Adipocyte (in vitro differentiated cells): Measurements from ENCODE around the gene IKZF5.

Source experiments
- DNase-seq: peaks from one replicate; pipeline ENCODE4 v3.0.0-alpha.2; 2015; ENCODE audit warnings: low read depth
- H3K27me3 ChIP-seq: replicated peaks from 2 replicates; pipeline ENCODE4 v1.7.0; 2013; ENCODE audit warnings: mild to moderate bottlenecking, low read length, moderate library complexity; ENCODE audit not compliant: control insufficient read depth, insufficient read depth
- H3K36me3 ChIP-seq: 2 replicates; pipeline ENCODE4 v1.7.0; 2013; ENCODE audit warnings: low read length, mild to moderate bottlenecking, moderate library complexity; ENCODE audit not compliant: control insufficient read depth, insufficient read depth, severe bottlenecking
- H3K4me1 ChIP-seq: 2 replicates; pipeline ENCODE4 v1.7.0; 2013; ENCODE audit warnings: mild to moderate bottlenecking, low read length, moderate library complexity; ENCODE audit not compliant: control insufficient read depth, insufficient read depth
- H3K4me3 ChIP-seq: 2 replicates; pipeline ENCODE4 v1.7.0; 2013; ENCODE audit warnings: mild to moderate bottlenecking, low read length, moderate library complexity
- H3K9ac ChIP-seq: 2 replicates; pipeline ENCODE4 v1.7.0; 2013; ENCODE audit warnings: mild to moderate bottlenecking, low read length, moderate library complexity
- H3K9me3 ChIP-seq: 2 replicates; pipeline ENCODE4 v1.7.0; 2013; ENCODE audit warnings: mild to moderate bottlenecking, low read length, moderate library complexity; ENCODE audit not compliant: control insufficient read depth

Gene IKZF5

GRCh38 chr10:123031124-123031523 lies 22.5 kb upstream of the IKZF5 start:
- no peaks in the 10 kb centered on the region for H3K9me3 ChIP-seq
- H3K9ac ChIP-seq = no peak overlapping the region
- no peaks in the 10 kb centered on the region for H3K36me3 ChIP-seq
- H3K27me3 ChIP-seq = no peaks in the 10 kb centered on the region
- no peak for DNase-seq
- H3K4me1 ChIP-seq = no peaks in the 10 kb centered on the region
- H3K4me3 ChIP-seq = no peak overlapping the region

DNA sequence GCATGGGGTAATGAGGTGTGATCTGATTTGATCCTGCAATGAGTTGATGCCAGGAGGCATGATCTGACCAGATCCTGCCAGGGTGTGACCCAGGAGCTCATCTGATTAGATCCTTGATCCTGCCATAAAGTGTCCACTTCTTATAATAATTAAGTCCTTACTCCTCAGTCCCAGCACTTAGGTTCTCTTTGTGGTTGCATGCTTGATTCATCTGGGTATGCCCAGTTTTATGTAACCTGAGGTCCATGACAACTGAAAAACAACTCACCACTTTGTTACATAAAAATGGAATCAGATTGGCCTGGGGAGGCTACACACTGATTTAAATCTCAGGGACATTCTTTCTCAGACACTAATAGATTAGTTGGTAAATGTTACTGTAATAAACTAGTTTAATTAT lies 19.3 kb upstream of the IKZF5 start:
- Histone ChIP-seq H3K9me3 (no peaks in the 10 kb centered on the region), H3K4me1 (no peaks in the 10 kb centered on the region), H3K4me3 (no peak overlapping the region), H3K9ac (no peak overlapping the region), H3K27me3 (no peaks in the 10 kb centered on the region), H3K36me3 (no peaks in the 10 kb centered on the region)
- no peak for DNase-seq

- Histone ChIP-seq H3K9ac (no peak overlapping the region), H3K4me1 (no peaks in the 10 kb centered on the region), H3K9me3 (no peaks in the 10 kb centered on the region), H3K36me3 (no peaks in the 10 kb centered on the region), H3K4me3 (no peak overlapping the region), H3K27me3 (no peaks in the 10 kb centered on the region)
- DNase-seq = no peak
Measured at GRCh38 chr10:123026302-123026701, 17.7 kb upstream of the IKZF5 start.

- no peak for DNase-seq
- Histone ChIP-seq H3K27me3 (no peaks in the 10 kb centered on the region), H3K36me3 (no peaks in the 10 kb centered on the region), H3K4me3 (no peak overlapping the region), H3K9me3 (no peaks in the 10 kb centered on the region), H3K4me1 (peaks cover 6% of the 10 kb centered on the region), H3K9ac (no peak overlapping the region)
Measured at GRCh38 chr10:123024540-123024939, 15.9 kb upstream of the IKZF5 start.

GRCh38 chr10:123021517-123021916 lies 12.9 kb upstream of the IKZF5 start:
- Histone ChIP-seq H3K27me3 (no peaks in the 10 kb centered on the region), H3K4me3 (no peak overlapping the region)
- no peak for DNase-seq

DNA sequence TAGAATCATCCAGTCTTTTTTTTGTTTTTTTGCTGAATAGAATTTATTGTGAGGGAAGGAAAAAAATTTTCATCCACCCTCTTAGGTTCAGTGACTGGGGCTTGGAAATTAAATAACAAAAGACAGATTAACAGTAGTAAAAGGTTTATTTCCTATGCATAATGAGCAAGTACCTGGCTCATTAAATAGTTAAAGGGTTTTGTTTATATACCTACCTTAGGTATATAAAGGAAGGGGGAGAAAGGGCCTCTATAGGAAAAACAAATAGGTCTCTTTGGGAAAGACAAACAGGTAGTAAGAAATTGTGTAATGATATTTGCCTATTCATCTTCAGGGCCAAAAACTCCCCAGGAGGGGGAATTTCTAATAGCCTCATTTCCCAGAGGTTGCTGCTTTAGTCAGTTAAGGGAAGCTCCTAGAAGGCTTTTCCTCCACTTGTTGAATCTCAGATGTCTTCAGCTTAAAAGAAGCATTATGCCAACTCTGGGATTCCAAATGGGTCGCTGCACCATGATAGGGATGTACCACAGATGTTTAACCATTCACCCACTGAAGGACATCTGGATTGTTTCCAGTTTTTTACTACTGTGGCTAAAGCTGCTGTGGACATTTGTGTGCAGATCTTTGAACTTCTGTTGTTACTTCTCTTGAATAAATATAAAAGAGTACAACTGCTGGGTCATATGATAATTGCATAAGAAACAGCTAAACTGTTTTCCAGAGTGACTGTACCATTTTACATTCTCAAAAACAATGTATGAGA lies 11.5 kb upstream of the IKZF5 start:
- Histone ChIP-seq H3K4me1 (peaks cover 8% of the 10 kb centered on the region), H3K27me3 (no peaks in the 10 kb centered on the region), H3K4me3 (no peak overlapping the region), H3K9me3 (no peaks in the 10 kb centered on the region), H3K9ac (no peak overlapping the region), H3K36me3 (no peaks in the 10 kb centered on the region)
- no peak for DNase-seq

More at GRCh38 chr10:123021517-123021916, 12.9 kb upstream of the IKZF5 start:
- peaks cover 6% of the 10 kb centered on the region for H3K4me1 ChIP-seq
- H3K9ac ChIP-seq = no peak overlapping the region
- H3K36me3 ChIP-seq = no peaks in the 10 kb centered on the region
- no peaks in the 10 kb centered on the region for H3K9me3 ChIP-seq

DNA sequence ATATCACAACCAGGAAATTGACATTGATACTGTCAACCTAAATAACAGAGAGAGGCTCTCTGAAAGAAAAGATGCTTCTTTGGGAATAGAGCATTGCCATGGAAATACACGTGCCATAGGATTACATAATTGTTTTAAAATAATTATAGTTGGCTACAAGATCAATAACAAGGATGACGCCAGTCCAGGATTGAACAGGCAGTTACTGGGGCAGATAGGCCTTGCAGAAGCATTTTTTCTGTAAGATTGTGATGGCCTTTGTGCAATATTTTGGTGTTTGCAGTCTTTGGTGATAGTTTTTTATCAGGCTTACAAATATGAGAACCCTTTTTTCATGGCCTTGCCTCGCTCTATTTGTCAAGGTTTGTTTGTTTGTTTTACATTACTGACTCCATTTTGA lies 10.7 kb upstream of the IKZF5 start:
- DNase-seq = no peak
- H3K27me3 ChIP-seq = no peaks in the 10 kb centered on the region
- H3K4me1 ChIP-seq = peaks cover 10% of the 10 kb centered on the region
- no peak overlapping the region for H3K9ac ChIP-seq
- H3K9me3 ChIP-seq = no peaks in the 10 kb centered on the region
- no peak overlapping the region for H3K4me3 ChIP-seq
- no peaks in the 10 kb centered on the region for H3K36me3 ChIP-seq

DNA sequence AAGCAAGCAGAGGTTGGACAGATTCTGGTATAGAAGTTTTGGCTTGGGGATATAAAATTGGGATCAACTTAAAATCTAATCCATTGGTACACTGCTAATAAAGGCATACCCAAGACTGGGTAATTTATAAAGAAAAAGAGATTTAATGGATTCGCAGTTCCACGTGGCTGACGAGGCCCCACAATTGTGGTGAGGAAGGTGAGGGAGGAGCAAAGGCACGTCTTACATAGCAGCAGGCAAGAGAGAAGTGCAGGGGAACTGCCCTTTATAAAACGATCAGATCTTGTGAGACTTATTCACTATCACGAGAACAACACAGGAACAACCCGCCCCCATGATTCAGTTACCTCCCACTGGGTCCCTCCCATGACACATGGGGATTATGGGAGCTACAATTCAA lies 9.9 kb upstream of the IKZF5 start:
- no peaks in the 10 kb centered on the region for H3K36me3 ChIP-seq
- H3K27me3 ChIP-seq = no peaks in the 10 kb centered on the region
- no peak for DNase-seq
- peaks cover 10% of the 10 kb centered on the region for H3K4me1 ChIP-seq
- H3K4me3 ChIP-seq = no peak overlapping the region
- H3K9ac ChIP-seq = no peak overlapping the region
- H3K9me3 ChIP-seq = no peaks in the 10 kb centered on the region

DNA sequence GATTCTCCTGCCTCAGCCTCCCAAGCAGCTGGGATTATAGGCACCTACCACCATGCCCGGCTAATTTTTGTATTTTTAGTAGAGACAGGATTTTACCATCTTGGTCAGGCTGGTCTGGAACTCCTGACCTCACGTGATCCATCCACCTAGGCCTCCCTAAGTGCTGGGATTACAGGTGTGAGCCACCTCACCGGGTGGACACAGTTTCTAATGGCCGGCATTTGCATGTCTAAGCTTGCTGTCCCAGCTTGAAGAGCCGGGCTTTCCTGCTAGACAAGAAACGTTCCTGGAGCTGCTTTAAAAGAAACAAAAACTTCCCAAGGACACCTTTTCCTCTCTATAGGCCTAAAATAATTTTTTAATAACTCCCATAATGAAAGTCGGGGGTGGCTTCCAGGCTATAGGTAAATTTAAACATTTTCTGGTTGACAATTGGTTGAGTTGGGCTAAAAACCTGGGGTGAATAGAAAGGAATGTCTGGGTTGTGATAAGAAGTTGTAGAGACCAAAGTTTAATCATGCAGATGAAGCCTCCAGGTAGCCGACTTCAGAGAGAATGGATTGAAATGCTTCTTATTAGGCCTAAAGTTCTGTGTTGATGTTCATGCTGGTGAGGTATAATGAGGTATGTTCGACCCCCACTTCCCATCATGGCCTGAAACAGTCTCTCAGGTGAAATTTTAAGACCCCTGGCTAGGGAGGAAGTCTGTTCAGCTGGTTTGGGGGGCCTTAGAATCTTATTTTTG lies 9.0 kb upstream of the IKZF5 start:
- no peak overlapping the region for H3K4me3 ChIP-seq
- no peaks in the 10 kb centered on the region for H3K9me3 ChIP-seq
- DNase-seq = no peak
- no peak overlapping the region for H3K9ac ChIP-seq
- peaks cover 10% of the 10 kb centered on the region for H3K4me1 ChIP-seq
- H3K27me3 ChIP-seq = no peaks in the 10 kb centered on the region
- H3K36me3 ChIP-seq = no peaks in the 10 kb centered on the region

DNA sequence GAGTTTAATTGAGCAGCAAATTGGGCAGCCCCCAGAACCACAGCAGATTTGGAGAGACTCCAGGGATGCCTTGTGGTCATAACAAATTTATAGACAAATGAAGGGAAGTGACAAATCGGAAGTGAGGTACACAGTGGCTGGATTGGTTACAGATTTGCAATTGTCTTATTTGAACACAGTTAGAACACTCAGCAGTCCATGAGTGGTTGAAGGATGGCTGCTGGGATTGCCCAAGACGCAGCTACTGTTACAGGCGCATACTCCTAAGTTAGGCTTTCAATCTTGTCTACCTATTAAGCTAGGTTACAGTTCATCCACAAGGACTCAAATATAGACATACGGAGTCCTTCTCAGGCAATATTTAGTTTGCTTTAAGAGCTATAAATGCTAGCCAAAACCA lies 7.6 kb upstream of the IKZF5 start:
- Histone ChIP-seq H3K4me1 (peaks cover 10% of the 10 kb centered on the region), H3K9me3 (no peaks in the 10 kb centered on the region), H3K4me3 (no peak overlapping the region), H3K36me3 (no peaks in the 10 kb centered on the region), H3K9ac (no peak overlapping the region), H3K27me3 (no peaks in the 10 kb centered on the region)
- no peak for DNase-seq

DNA sequence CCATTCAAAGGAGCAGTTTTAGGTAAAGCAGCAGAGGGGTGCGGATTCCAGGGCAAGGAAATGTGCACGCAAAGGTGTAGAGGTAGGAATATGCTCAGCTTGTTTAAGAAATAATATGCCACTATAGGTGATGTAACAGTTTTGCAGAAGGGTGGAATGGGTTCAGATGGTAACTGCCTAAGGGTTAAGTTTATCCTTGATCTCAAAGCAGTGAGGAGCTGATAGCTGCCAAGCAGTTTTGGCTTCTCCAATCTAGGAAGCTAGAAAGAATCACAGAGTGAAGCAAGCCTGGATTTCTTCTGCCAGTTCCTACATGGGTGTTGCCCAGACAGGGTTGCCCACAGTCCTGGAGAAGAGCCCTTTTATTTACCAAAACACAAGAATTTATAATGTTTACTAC lies 6.2 kb upstream of the IKZF5 start:
- Histone ChIP-seq H3K4me1 (peaks cover 6% of the 10 kb centered on the region), H3K27me3 (no peaks in the 10 kb centered on the region), H3K9ac (no peak overlapping the region), H3K9me3 (no peaks in the 10 kb centered on the region), H3K4me3 (no peak overlapping the region), H3K36me3 (no peaks in the 10 kb centered on the region)
- DNase-seq = no peak
